GM21825 (cell line): ENCODE measurements around the gene RFTN1.

Experiments
- ATAC-seq: cut with Tn5 transposase; IDR thresholded peaks from one replicate; pipeline ENCODE4 v1.9.1; 2021; ENCODE audit warnings: mild to moderate bottlenecking, moderate library complexity; ENCODE audit not compliant: unreplicated experiment

Gene RFTN1

DNA sequence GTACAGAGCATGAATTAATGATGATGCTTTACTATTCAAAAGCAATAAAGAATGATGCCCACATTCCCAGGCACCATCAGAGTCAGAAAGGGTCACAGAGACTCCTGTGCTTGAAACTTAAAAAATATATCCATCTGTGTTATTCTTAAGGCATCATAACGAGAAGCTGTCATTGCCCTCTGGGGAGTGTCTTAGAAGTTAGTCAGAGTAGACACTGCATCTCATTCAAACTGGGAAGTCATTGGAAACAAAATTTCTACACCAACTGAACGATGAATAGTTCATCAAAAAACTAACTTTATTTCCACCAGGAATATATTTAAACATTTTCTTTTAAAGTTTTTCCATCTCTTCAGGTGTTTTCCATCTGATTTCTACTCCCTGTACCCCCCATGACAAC lies 122.9 kb downstream of the RFTN1 start:
- no peak for ATAC-seq

DNA sequence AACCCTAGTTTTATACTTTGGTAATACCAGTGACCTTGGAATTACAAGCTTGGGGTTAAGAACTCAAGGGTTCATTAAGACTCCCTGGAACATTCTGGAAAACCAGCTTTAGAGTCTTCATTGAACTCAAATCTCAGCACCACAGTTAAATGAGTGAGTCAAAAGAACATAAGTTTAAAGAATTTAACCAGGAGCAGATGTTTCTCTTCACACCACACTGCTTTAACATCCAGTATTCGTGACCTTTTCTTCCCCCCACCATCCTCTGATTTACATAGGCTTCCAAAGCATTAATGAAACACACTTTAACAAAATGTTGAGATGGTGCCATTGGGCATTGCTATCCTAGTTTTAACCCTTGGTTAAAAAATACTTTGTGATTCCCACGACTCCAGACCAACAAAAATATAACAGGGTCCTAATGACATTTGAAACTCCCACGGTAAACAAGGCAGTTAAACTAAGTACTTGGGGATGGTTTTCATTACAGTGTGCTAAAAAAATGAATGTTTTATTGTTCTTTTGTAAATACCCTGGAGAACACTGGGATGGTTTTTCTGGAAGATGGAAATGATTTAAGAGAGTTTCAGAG lies 124.6 kb downstream of the RFTN1 start:
- ATAC-seq, result no peak

DNA sequence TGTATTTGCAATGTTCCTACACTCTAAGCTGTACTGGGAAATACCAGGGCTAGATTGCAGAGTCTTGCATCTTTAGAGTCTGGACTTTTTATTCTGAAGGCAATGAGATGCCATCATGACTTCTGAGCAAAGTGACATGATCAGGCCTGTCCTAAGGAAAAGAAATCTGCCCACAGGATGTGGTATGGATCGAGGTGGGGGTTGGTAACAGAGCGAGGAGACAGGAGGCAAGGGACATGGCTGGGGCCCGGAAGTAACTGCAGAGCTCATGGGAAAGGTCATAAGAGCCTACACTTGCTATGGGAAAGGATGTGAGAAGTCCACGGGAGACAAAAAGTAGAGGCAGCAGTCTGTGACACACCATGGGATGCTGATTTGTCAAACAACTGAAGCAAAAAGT lies 126.9 kb downstream of the RFTN1 start:
- ATAC-seq, result no peak

DNA sequence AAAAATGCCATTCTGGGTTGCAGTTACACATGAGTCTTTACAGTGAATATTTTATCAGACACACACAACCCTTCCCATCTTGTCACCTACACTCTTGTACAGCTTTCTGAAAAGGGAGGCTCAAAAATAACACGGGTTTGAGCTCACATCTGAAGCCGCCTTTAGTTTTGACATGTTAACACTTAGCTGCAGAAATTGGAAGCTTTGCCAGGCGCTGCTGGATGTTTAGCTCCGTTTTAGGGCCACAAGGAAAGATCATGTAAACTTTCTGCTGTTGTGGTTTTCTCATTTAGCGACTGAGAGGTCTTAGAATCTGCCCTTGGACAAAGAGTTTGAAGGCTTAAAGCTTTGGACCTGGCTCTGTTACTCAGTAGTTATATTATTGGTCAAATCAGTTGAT lies 128.3 kb downstream of the RFTN1 start:
- no peak for ATAC-seq

DNA sequence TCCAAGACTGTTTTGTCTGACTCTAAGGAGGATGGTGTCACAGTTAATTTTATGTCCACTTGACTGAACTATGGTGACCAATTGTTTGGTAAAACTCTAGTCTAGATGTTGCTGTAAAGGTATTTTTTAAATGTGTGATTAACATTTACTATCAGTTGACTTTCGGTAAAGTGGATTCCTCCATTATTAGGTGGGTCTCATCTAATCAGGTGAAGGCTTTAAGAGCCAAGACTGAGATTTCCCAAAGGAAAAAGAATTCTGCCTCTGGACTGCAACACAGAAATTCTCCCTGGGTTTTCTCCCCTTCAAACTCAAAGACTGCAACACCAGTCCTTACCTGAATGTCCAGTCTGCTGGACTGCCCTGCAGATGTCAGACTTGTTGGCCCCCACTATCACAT lies 129.6 kb downstream of the RFTN1 start:
- ATAC-seq, result no peak

DNA sequence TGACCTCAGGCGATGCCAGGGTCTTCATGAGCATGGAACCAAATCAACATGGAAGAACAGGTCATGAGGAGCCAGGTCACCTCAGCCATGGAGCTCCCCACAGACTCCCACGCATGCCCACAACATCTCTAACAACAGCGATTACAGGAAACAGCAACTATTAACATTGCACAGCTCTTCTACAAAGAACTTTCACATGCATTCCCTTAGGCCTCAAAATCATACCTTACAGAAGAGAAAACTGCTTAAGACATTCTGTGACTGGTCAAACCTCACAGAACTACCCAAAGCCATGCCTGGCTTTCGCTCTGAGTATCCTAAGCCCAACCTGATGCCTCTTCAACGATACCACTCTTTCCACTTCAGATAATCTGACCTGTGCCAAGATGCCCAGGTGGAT lies 130.7 kb downstream of the RFTN1 start:
- peak; percentile 48 for ATAC-seq

DNA sequence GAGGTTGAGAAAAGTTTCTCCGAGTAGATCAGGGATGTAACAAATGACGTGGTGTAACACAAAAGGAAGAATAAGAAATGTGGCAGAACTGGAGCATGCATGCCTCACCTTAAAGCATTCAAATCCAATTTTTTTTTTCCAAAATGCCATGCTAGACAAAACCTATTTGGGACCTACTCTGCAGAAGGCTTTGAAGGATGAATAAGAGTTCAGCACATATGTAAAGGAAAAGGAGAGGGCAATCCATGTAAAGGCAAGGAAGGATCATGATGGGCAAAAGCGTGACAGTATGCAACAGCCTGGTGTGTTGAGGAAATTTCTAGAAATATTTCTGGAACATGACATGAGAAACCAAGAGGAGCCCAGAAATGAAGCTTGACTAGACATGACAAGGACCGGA lies 132.1 kb downstream of the RFTN1 start:
- no peak for ATAC-seq

DNA sequence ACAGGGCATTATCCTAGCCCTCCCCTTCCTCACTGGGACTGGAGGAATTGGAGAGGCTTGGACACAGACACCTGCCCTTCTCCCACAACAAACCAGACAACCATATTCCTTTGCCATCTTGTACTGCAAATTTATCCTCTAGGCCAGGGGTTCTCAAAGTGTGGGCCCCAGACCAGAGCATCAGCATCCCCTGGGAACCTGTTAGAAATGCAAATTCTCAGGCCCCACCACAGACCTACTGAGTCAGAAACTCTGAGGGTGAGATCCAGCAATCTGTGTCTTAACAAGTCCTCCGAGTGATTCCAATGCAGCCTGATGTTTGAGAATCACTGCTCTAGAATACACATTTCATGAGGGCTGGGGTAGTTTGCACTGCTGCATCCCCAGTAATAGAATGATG lies 133.1 kb downstream of the RFTN1 start:
- no peak for ATAC-seq

DNA sequence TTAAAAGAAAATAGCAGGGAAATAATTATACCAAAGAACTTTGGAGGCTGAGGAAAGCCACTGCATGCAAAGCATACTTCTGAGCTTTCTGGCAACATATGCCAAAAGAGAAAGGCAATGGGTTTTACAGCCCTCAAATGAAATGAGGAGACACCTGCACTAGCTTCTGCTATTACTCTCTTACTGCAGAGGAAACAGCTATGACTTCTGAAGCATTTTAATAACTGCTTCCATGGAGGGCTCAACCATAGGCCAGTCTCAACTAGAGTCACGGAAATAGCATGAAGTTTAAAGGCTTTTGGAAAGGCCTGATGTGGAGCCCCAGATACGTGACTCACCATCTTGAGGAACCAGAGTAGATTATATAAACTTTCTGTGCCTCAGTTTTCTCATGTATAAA lies 133.7 kb downstream of the RFTN1 start:
- ATAC-seq, result no peak

DNA sequence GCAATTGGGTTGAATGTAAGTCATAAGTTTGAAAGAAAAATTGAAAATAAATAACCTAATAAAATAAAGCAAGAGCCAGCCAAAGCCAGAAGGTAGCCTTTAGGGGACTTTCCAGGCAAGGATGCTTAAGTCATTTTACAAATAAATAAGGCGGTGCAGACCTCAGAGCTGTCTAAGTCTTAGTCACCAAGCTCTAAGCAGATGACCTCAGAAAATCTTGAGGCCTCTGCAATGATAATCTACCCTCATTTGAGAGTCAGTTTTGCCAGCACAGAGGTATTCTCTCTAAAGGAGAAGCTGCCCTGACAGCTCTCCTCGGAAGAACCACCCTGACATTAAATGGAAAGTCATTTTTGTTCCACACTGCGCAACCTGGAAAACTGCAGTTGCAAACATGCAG lies 134.6 kb downstream of the RFTN1 start:
- ATAC-seq, result peak; percentile 36

DNA sequence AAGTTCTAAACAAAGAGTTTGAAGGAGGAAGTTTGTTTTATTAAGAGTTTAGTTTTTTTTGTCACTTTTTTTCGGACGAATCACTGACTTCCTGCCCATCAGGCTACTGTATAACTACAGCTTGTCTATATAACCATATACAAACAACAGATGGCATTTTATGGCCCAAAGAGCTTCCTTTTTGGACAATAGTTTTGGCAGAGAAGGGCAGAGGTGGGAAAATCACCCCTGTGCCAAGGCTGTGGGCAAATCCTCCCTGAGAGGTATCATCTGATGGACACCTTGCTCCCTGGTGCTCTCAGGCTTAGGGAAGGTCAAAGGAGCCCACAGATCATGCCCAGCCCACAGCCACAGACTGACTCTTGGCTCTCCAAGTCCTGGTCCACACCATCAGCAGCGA lies 135.1 kb downstream of the RFTN1 start:
- ATAC-seq, result no peak

DNA sequence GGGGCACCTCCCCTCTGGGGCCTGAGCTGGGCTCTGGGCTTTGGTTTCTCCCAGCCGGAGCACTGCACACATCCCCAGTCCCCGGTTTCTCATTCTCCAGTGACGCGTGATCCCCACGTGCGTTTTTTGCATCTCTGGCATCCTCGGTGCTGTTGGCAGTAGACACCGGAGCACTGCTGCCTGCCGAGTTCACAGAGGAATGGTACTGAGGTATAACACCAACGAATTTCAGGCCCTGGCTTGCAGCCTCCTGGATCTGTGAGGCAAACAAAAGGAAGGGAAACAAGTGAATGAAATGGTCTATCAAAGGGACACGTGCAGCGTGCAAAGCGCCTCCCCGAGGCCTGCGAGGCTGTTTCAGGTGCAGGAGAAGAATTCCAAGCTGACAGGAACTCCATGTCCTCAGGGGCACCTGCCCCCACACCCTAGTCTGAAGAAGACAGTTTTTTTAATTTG lies 135.6 kb downstream of the RFTN1 start:
- ATAC-seq, result no peak

DNA sequence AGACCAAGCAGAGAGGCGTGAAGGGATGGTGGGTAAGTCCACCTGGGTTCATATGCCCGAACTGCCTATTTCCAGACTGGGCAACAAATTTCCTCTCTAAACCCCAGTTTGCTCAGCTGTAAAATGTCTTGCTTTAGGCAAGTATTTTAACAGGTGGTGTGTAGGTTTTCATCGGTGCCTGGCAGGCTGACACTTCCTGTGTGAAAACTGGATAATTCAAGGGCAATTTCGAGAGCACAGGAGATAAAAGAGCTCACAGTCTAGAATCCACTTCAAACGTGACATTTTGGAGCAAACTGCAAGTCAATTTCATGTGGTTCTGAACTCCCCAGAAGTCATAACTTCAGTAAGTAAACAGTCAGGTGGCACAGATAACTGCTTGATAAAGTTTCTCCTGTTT lies 136.3 kb downstream of the RFTN1 start:
- no peak for ATAC-seq

DNA sequence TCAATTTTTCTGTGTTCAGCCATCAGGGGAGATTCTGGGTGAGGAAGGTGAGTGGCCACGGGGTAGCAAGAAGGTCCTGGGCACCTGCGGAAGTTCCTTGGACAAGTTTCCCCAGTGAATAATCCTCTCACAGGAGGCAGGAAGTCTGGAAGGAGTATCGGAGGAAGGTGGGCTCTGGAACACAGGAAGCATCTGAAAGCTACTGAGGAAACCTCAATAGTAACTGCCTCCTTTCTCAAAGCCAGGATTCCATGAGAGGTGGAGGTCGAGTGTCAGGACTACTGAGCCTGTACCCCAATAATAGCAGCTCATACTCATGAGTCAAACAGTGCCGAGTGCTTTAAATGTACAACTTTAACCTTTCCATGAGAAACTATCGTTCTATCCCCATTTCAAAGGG lies 137.6 kb downstream of the RFTN1 start:
- ATAC-seq, result no peak

DNA sequence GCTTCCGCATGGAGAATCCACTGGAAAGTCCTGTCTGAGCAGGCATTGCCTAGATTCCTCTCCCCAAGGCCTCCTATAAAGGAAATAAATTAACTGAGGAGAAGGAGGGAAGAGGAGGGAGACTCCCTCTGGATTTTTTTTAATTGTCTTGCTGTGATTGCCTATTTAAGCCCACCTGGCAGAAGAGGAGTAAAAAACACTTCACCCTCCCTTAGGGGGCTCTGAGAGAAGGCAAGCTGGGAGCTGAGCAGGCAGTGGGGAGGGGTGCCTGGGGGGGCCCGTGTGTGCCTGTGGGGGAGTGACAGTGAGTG lies 138.6 kb downstream of the RFTN1 start:
- no peak for ATAC-seq

DNA sequence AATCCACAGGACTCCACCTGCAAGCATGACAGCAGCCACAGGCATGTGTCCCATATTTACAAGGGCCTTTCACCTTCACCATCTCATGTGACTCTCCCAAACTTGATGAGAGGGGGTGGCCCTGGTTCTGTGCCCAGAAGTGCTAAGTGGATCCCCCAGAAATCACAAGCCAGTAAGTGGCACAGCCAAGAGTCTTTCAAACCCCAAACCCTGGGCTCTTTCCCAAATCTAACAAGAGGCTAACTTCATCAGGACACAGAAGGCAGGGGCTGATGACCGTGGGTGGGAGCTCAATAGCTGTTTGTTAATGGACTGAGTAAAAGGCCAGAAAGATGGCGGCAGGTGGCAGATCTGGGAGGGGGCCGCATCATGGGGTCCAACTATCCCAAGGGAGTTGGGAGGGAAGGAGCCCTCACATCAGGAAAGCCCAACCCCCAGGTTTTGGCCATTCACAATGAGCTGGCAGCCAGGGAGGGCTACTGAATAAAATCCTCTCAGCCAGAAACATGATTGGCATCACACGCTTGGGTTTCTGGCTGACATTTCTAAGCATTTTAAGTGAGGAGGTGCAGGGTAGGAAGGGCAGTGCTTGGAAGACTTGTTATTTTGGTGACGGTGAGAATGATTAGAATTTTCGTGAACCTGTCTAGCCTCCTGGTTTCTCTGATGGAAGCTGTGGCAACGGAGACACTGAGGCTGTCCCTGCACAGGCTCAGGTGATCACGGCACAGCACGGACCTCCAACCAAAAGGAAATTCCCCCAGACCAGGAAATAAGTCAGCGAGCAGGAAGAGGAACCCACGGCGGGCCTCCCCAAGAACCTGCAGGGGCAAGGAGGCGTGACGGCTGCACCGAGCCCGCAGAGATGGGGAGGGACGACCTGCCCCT lies 139.2 kb downstream of the RFTN1 start:
- peak; percentile 44 for ATAC-seq

DNA sequence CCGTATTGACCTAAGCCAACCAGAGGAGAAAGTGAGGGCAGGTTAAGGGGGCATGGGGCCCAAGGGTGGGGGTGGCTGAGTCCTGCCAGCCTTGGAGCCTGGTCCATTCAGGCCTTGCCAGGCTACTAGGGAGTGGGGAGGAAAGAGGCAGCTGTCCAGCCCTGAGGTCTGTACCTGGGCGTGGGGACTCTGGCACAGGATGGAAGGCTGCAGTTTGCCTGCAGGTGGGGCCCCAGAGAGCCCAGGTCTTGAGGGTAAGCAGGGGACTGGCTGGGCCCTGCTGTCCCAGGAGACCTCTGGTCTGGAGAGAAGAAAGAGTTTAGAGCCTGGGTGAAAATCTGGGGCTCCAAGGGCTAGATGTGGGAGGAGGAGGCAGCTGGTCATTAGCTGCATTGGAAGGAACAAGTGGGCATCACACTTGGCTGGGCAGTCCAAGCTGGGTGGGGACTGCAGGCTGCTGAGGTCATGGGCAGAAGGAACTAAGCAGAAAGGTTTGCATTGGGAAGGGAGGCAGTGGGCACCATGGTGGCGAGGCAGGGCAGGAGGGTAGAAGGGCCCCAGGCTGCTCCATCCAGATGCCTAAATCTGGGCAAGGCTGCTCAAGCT lies 140.1 kb downstream of the RFTN1 start:
- no peak for ATAC-seq

DNA sequence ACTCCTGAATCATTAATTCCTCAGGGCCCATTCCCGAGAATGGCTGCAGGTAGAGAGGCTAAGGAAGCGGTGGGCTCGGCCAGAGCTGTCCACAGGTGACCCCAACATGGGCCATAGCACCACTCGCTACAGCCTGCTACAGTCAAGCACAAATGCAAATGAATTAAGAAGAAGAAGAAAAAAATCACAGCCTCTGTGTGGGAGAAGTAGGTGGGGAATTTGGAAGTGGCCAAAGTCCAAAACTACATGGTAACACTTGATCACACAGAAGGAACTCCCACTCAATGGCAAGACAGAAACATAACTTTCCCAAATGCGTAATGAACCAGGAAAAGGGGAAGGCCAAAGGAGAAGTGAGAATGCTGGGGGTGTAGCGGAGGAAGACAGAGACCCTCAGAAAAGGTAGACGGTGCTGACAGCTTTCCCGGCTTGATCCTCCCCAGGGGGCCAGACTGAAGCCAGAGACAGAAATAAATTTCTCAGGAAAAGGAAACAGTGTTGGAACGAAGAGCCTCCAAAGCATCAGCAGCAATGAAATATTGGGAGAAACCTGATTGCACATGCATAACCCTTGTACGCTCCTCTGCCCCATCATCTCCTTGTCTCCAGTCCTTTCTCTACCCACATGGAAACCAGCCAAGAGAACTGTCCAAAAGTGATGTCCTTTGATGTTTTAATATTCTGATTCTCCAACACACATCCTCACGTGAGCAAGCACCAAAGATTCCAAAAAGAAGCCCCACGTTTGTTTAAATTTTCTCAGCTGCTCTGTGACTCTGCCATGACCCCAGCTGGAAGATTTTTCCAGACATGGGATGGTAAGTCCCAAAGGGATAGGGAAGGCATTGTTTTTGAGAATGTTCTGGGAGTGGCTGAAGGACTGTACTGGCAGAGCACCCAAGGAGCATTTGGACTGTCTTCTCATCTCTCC lies 140.9 kb downstream of the RFTN1 start:
- no peak for ATAC-seq

DNA sequence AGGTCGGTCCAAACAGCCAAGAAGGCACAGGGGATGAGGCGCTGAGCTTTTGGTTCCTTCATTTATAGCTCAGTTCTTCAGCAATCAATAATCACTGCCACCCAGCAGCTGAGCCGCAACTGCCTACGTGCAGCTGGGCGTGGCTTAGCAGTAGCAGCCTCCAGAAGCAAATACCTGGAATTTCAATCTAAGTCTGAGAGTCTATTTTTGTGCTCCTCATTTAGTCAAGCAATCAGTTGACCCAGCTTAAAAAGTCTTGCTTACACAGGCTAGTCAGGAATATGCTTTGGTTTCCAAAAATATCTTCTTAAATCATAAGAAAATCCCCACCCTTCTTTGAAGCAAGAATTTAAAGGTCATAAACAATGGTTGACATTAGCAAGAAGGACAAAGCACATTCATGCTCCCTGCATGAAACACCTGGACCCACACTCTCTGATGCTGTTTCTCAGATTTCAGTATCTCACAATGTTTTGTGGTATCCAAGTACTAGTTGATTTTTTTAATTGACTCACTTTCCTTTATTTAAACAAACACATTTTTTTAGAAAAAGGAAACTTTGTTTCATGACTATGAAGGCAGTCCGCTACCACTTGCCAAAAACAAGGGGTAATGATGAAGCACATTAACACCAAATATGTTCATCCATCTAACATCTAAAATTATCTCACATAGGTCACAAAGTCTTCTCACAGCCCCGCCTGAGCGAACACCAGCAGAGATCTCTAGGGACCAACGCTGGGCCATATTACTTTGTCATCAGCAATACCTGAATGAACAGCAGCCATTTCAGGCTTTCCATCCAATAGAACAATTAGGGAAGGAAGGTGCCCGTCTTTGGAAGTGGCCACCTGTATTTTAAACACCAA lies 142.4 kb downstream of the RFTN1 start:
- ATAC-seq, result peak; percentile 29

DNA sequence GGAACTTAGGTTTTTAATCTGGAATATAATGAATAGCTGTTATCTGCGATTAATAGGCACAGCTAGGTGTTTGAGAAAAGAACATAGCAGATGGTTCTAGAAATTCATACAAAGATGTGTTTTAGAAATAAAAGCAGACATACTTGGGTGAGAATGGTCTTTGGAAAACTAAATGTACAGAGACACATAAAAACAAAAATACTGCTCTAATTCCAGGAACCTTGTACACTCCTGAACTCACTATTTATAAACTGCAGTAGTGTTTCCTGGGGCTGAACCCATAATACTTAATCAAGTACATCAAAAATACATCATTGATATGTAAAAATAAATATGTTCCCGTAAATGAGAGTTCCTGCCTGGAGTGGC lies 143.0 kb downstream of the RFTN1 start:
- no peak for ATAC-seq
